ENCODE measurements around the gene SLC11A1.

DNA sequence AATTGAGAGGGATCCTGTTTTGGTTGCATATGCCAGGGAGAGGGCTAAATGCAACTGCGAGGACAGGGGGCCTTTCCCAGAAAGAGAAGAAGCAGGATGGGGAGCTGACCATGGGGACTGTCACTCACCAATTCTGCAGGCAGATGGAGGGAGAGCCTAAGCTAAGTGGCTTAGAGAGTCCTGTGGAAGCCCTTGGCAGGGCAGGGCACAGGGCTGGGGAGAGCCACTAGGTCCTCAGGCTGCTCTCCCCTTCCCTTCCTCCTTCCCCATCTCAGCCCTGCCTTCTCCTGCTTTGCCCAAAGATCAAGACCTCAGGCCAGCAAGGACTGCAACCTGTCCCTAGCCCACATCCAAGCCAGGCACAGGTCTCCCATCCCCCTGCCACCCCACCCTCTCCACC lies 49.8 kb upstream of the SLC11A1 start:
- no peak for TF ChIP-seq POLR2A (IDR thresholded peaks at IDR 0.05)
- TF ChIP-seq, protein P1, sequence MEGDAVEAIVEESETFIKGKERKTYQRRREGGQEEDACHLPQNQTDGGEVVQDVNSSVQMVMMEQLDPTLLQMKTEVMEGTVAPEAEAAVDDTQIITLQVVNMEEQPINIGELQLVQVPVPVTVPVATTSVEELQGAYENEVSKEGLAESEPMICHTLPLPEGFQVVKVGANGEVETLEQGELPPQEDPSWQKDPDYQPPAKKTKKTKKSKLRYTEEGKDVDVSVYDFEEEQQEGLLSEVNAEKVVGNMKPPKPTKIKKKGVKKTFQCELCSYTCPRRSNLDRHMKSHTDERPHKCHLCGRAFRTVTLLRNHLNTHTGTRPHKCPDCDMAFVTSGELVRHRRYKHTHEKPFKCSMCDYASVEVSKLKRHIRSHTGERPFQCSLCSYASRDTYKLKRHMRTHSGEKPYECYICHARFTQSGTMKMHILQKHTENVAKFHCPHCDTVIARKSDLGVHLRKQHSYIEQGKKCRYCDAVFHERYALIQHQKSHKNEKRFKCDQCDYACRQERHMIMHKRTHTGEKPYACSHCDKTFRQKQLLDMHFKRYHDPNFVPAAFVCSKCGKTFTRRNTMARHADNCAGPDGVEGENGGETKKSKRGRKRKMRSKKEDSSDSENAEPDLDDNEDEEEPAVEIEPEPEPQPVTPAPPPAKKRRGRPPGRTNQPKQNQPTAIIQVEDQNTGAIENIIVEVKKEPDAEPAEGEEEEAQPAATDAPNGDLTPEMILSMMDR (IDR thresholded peaks at IDR 0.05), result no peak

Measured in vagina (tissue), 2 donors.